ENCODE measurements around the gene CTNNA3. TPM values are rescaled to one million over a fixed set of nuclear protein-coding genes. Genes with fewer than 3 reads are reported as not detected.

Gene CTNNA3
- total RNA-seq, 4 donors from 2014 or later = under 0.01 to 0.38 (median 0.27) TPM

- TF ChIP-seq, protein P1, sequence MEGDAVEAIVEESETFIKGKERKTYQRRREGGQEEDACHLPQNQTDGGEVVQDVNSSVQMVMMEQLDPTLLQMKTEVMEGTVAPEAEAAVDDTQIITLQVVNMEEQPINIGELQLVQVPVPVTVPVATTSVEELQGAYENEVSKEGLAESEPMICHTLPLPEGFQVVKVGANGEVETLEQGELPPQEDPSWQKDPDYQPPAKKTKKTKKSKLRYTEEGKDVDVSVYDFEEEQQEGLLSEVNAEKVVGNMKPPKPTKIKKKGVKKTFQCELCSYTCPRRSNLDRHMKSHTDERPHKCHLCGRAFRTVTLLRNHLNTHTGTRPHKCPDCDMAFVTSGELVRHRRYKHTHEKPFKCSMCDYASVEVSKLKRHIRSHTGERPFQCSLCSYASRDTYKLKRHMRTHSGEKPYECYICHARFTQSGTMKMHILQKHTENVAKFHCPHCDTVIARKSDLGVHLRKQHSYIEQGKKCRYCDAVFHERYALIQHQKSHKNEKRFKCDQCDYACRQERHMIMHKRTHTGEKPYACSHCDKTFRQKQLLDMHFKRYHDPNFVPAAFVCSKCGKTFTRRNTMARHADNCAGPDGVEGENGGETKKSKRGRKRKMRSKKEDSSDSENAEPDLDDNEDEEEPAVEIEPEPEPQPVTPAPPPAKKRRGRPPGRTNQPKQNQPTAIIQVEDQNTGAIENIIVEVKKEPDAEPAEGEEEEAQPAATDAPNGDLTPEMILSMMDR (IDR thresholded peaks at IDR 0.05; ENCODE audit: low read depth) = no peak
These were observed 1480.1 kb downstream of the CTNNA3 start for GRCh38 chr10:66215920-66216319.

DNA sequence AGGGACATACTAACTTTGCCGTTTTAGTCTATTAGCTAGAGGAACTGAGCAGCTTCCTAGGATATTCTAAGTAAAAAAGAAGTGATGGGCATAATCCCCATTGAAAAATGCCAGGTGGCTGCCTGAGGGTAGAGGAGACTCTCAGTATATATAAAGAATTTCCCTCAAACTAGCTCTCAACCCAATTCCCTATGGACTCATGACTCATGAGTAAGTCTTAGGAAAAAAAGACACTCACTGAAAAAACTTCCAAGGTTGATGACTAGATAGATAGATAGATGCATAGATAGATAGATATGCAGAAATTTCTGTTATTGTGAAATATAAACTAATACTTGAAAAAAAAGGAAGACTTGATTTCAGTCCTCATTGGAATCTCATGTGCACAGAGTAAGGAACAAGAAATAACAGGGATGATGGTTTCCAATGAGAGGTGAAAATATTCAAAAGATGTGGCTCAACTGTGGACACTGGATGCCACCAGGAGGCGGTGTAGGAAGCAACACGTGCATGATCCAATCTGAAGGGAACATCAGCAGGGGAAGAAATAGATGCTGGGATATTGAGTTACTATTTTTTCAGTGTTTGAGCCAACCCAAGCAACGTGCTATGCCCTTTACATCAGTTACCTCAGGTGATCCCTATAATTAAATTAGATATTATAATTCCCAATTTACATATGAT lies 1481.1 kb downstream of the CTNNA3 start:
- TF ChIP-seq, protein P1 (IDR thresholded peaks at IDR 0.05; ENCODE audit: low read depth) = no peak

DNA sequence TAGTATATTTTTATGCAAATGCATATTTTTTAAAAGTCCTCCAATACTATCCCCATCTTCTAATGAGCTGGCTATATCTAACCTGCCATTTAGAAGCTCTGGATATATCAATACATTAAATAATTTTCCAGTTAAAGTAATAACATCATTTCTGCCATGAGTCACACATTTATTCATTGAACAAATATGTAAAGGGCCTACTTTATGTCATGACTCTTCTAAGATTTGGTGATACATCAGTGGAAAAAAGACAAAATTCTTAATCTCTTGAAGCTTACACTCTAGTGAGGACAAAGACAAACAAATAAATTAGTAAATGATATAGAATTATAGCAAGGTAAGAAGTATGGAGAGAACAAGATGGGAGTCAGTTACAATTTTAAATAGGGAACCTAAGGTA lies 1487.0 kb downstream of the CTNNA3 start:
- TF ChIP-seq, protein P1 (IDR thresholded peaks at IDR 0.05; ENCODE audit: low read depth) = no peak

GRCh38 chr10:66204838-66205237 lies 1491.2 kb downstream of the CTNNA3 start:
- TF ChIP-seq, protein P1 (IDR thresholded peaks at IDR 0.05; ENCODE audit: low read depth) = no peak

DNA sequence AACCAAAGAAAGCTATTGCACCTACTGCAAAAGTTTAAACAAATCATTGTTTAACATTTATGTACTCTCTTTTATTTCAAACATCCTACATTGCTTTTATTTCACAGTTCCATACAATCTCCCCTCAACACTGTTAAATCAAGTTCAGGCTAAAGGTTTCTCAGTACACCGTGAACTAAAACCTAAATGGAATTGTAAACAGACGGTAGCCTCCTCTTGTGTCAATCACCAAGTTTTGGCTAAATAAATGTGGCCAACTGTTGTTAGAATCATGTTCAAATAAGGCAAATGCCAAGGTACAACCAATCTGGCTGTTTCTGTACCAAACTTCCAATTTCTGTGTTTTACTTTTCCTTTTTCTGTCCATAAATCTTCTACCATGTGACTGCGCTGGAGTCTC lies 1493.9 kb downstream of the CTNNA3 start:
- TF ChIP-seq, protein P1 (IDR thresholded peaks at IDR 0.05; ENCODE audit: low read depth) = no peak

GRCh38 chr10:66192162-66192831 lies 1503.7 kb downstream of the CTNNA3 start:
- TF ChIP-seq, protein P1 (IDR thresholded peaks at IDR 0.05; ENCODE audit: low read depth) = no peak

DNA sequence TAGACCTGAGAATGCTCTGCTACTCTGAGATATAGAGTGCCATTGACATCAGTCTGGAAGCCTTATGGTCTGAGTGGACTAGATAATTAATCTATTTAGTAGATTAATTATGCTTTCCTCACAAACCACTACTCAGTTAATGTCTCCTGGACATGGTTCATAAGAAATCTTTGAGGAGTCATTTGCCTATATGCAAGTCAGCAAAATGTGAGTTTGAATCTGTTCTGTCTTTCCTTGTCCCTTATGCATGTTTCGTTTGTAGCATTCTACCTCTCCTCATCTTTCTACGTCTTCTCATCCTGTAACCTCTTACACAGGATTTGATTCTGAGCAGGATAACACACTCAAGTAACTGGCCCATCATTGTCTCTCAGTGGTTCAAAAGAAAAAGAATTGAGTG lies 1505.6 kb downstream of the CTNNA3 start:
- TF ChIP-seq, protein P1 (IDR thresholded peaks at IDR 0.05; ENCODE audit: low read depth) = no peak

All from subcutaneous adipose tissue (tissue), 4 donors.